ENCODE results near the gene MED13.
"Not testable (repeated sequence)": the region's sequence is repeated elsewhere in the genome, so short reads cannot be mapped to it uniquely, and the experiment has no call there.

Gene MED13

DNA sequence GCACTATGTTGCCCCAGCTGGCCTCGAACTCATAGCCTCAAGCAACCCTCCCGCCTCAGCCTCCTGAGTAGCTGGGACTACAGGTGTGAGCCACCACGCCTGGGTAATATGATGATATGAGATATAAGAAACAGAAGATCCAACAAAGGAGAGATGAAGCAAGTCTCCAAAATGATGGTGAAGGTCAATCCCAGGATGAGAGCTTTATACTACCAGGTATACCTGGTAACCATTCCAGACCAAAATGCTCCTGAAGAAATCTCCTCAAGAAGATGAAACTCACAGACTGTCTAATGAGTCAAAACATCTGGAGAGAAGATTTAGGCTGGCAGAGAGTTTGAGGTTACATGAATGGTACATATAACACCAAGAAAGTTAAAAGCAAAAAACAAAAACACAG, 161.8 kb downstream of the MED13 start:
- H3K4me3 ChIP-seq (ENCODE audit: low read length), result no peak overlapping the region
- TF ChIP-seq, protein P1, sequence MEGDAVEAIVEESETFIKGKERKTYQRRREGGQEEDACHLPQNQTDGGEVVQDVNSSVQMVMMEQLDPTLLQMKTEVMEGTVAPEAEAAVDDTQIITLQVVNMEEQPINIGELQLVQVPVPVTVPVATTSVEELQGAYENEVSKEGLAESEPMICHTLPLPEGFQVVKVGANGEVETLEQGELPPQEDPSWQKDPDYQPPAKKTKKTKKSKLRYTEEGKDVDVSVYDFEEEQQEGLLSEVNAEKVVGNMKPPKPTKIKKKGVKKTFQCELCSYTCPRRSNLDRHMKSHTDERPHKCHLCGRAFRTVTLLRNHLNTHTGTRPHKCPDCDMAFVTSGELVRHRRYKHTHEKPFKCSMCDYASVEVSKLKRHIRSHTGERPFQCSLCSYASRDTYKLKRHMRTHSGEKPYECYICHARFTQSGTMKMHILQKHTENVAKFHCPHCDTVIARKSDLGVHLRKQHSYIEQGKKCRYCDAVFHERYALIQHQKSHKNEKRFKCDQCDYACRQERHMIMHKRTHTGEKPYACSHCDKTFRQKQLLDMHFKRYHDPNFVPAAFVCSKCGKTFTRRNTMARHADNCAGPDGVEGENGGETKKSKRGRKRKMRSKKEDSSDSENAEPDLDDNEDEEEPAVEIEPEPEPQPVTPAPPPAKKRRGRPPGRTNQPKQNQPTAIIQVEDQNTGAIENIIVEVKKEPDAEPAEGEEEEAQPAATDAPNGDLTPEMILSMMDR (conservative IDR thresholded peaks at IDR 0.05; ENCODE audit: low read length), result no peak
- no peak for DNase-seq (ENCODE audit: low read depth)

DNA sequence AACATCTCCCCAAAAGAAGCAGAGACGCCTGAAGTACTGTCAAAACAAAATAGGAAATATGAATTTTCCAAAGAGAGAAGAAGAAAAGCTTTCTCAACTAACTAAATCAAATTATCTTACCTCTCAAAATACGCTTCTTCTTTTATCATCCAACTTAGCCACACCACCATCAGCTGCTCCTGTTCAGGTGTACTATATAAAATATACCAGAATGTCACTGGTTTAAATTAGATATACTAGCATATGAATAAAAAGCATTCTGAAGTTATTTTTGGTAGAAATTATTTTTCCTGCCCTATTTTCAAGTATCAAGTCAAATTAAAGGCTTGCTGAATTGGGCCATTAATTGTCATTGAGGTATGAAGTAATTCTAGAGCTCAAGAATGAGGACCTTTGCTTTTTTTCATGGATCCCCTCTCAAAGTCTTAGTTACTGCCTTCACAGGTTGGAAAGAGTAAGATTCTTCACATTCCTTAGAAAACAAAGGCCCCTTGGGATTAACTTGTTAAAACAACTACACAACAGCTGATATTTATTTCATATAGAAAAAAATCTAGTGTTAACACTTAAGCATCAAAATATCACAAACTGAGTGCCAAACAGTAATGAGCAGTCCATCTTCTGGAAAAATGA, 167.4 kb downstream of the MED13 start:
- no peak for DNase-seq (ENCODE audit: low read depth)
- H3K4me3 ChIP-seq (ENCODE audit: low read length), result no peak overlapping the region
- TF ChIP-seq, protein P1 (conservative IDR thresholded peaks at IDR 0.05; ENCODE audit: low read length), result no peak

DNA sequence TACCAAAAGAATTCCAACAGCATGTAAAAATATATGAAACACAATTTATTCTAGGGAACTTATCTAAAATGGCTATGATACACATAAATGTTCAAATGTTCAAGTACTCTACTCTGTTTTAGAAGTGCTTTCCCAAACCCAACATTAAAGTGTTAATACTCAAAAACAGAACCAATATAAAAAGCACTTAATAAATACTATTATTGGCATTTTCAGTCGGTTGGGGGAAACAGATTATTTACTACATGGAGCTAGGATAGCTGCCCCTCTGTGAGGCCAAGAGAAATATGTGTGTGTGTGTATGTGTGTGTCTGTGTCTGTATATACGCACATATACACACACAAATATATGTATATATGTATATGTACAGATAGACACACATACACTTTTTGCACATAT, 169.7 kb downstream of the MED13 start:
- TF ChIP-seq, protein P1 (conservative IDR thresholded peaks at IDR 0.05; ENCODE audit: low read length), result no peak
- no peak overlapping the region for H3K4me3 ChIP-seq (ENCODE audit: low read length)
- no peak for DNase-seq (ENCODE audit: low read depth)

DNA sequence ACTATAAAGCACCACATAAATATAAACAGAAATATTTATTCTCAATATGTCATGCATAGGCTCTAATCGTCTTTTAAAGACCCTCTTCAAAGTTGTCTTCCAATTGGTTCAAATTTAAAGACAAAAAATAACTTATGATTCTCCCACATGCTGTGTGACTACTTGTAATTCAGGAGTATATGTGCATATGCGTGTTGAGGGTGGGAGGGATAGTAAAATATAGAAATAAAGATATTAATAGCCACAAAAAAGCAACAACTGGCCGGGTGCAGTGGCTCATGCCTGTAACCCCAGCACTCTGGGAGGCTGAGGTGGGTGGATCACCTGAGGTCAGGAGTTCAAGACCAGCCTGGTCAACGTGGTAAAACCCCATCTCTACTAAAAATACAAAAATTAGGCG, 170.8 kb downstream of the MED13 start:
- DNase-seq (ENCODE audit: low read depth); H3K4me3 ChIP-seq (ENCODE audit: low read length): not testable (repeated sequence)

Data from AG10803 (cell line).